ENCODE data around the gene INS.

GRCh38 chr11:2154195-2154585, 6.8 kb downstream of the INS start:
- TF ChIP-seq CTCF (IDR thresholded peaks at IDR 0.05) (no peak), POLR2AphosphoS5 (IDR thresholded peaks at IDR 0.05) (no peak)
